NB4 (cell line): ENCODE results near the gene IQGAP2.

Experiments used
- DNase-seq: peaks from one replicate; pipeline ENCODE4 v3.0.0; 2010; ENCODE audit warnings: low read depth
- H3K4me3 ChIP-seq: one replicate; pipeline ENCODE4 v1.5.1; 2011; ENCODE audit warnings: mild to moderate bottlenecking, low read depth, low read length, moderate library complexity
- MYC ChIP-seq: IDR thresholded peaks from 2 replicates; pipeline ENCODE4 v1.6.1; 2011; ENCODE audit warnings: low read depth, low read length
- POLR2A ChIP-seq: IDR thresholded peaks from 2 replicates; pipeline ENCODE4 v1.6.1; 2011; ENCODE audit warnings: mild to moderate bottlenecking; ENCODE audit not compliant: insufficient read length; ENCODE audit errors: extremely low read depth
- TF ChIP-seq, protein P1 (sequence below): IDR thresholded peaks from one replicate; pipeline ENCODE4 v1.5.1; 2012; ENCODE audit warnings: low read depth, low read length
- TF ChIP-seq, protein P2 (sequence below): IDR thresholded peaks from 2 replicates; pipeline ENCODE4 v1.6.1; 2011; ENCODE audit warnings: low read depth, low read length

Gene IQGAP2

DNA sequence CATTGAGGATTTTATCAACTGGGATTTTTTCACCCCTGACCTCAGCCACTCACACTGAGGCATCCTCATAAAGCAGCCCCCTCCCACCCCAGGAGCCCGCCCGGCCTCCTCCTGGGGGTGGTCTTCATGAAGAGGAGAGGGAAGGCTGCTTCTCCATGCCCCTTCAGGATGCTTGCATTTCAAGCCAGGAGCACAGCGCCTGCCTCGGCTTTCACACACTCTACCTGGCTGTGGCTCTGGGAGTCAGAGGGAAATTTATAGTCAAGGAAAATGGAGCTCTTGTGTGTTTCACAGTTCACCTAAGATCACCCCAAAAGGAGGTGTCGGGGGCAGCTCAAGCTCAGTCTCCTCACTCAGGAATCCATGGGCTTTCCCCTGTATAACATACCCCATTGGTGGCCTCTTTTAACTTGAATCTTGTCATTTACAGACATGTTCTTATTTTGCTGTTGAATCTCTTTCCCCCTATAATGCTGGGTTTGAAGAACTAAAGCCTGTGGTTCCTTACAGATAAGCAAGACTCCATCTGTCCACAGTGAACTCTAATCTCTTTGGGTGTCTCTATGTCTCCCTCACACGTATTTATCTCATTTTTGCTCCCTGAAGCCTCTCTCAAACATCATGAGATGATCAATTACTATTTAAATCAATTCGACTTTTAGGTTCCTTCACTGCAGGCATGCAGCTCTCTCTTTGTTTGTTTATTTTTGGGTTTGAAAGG is 22.6 kb upstream of the IQGAP2 start:
- no peak overlapping the region for H3K4me3 ChIP-seq
- DNase-seq = no peak
- TF ChIP-seq, protein P1, sequence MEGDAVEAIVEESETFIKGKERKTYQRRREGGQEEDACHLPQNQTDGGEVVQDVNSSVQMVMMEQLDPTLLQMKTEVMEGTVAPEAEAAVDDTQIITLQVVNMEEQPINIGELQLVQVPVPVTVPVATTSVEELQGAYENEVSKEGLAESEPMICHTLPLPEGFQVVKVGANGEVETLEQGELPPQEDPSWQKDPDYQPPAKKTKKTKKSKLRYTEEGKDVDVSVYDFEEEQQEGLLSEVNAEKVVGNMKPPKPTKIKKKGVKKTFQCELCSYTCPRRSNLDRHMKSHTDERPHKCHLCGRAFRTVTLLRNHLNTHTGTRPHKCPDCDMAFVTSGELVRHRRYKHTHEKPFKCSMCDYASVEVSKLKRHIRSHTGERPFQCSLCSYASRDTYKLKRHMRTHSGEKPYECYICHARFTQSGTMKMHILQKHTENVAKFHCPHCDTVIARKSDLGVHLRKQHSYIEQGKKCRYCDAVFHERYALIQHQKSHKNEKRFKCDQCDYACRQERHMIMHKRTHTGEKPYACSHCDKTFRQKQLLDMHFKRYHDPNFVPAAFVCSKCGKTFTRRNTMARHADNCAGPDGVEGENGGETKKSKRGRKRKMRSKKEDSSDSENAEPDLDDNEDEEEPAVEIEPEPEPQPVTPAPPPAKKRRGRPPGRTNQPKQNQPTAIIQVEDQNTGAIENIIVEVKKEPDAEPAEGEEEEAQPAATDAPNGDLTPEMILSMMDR = no peak
- TF ChIP-seq, protein P2, sequence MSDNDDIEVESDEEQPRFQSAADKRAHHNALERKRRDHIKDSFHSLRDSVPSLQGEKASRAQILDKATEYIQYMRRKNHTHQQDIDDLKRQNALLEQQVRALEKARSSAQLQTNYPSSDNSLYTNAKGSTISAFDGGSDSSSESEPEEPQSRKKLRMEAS = no peak
- TF ChIP-seq MYC = no peak
- no peak for TF ChIP-seq POLR2A

DNA sequence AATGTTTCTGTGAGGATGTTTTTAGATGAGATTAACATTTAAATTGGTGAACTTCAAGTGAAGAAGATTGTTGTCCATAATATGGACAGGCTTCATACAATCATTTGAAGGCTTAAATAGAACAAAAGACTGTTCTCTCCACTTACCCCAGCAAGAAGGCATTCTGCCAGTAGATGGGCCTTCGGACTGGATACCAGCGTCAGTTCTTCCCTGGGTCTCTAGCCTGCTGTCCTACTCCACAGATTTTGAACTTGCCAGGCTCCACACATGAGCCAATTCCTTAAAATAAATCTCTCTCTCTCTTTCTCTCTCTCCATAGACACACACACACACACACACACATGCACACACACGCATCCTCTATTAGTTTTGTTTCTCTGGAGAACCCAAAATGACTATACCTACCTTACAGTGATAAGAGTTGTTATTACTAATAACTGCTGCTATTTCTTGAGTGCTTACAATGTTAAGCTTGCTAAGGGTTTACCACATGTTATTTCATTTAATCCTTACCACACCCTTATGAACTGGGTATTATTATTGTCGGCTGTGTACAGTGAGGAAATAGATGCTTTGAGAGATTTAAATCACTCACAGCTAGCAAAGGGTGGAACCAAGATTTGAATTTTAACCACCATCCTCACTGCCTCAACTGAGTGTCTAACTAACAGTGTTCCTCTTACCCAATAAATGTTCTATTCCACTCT is 19.8 kb upstream of the IQGAP2 start:
- H3K4me3 ChIP-seq = no peak overlapping the region
- TF ChIP-seq, protein P2 = no peak
- TF ChIP-seq MYC (no peak), POLR2A (no peak)
- TF ChIP-seq, protein P1 = no peak
- no peak for DNase-seq

DNA sequence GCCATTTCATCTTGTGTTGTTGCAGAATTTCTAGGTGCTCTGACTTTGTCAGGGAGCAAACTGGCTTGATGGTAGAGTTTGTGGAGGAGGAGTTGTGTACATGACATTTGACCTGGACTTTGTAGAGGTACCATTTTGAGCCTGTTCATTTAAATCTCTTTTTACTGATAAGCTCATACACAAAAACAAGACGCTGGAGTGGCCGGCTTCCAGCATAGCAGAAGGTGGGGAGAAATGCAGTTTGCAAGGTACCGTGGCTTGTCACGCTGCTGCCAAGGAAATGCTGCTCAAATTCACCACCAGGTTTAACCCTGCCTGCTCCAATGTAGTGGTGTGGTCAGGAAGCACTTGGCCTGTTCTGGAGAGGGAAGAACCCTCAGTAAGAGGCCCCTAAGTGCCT is 18.9 kb upstream of the IQGAP2 start:
- no peak for DNase-seq
- no peak overlapping the region for H3K4me3 ChIP-seq

DNA sequence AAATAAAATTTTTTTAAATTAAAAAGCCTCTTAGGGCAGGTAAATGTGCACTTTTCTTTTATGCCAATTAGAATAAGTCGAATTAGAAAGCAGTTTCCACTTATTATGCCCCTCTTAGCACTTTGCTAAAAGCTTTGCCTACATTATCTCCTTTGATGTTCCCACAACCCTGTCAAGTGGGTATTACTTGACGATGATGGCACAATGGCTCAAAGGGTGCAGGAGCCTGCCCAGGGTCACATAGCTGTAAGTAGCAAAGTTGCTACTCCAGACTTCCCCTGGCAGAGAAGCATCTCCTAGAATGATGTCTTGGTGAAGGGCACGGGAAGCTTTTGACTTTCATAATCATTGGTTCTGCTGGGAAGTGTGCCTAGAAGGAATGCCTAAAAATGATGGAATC is 18.4 kb upstream of the IQGAP2 start:
- TF ChIP-seq MYC (no peak), POLR2A (no peak)
- TF ChIP-seq, protein P2 = no peak
- TF ChIP-seq, protein P1 = no peak
- no peak overlapping the region for H3K4me3 ChIP-seq
- DNase-seq = no peak

More for the DNA sequence above, 18.9 kb upstream of the IQGAP2 start:
- TF ChIP-seq, protein P2 = no peak
- TF ChIP-seq POLR2A = no peak
- TF ChIP-seq MYC = no peak
- TF ChIP-seq, protein P1 = no peak

DNA sequence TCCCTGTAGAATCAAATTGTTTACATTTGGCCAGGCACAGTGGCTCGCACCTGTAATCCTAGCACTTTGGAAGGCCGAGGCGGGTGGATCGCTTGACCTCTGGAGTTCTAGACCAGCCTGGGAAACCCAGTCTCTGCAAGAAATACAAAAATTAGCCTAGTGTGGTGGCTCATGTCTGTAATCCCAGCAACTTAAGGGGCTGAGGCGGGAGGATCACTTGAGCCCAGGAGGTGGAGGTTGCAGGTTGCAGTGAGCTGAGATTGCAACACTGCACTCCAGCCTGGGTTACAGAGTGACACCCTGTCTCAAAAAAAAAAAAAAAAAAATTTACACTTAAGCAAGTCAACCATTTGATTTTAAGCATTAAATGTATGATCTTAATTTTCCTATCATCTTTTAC is 17.5 kb upstream of the IQGAP2 start:
- no peak for DNase-seq
- no peak overlapping the region for H3K4me3 ChIP-seq
- TF ChIP-seq POLR2A (no peak), MYC (no peak)
- TF ChIP-seq, protein P2 = no peak
- TF ChIP-seq, protein P1 = no peak
